HCT116 (cell line): ENCODE results near the gene SMC1B. TPM values are rescaled to one million over a fixed set of nuclear protein-coding genes. Genes with fewer than 3 reads are reported as not detected.

Experiments used
- ATAC-seq: fragments of 200-7000 bp; cut with Tn5 transposase; 2 replicates; pipeline ENCODE4 v1.9.1; 2020; ENCODE audit warnings: mild to moderate bottlenecking, moderate library complexity
- BruUV-seq: library from RNA; stranded (reverse); fragments of 400-500 nt; replicated peaks from 2 replicates; lab custom pipeline; 2021; lab: Mats Ljungman, UMichigan
- CTCF ChIA-PET: fragments of 300-600 bp; sonication (Branson Sonifier 250); formaldehyde crosslinking; loops from one replicate; lab custom pipeline; 2021; ENCODE audit warnings: antibody characterized with exemption; lab: Charles Lee
- POLR2A ChIA-PET: fragments of 300-600, 350-600 bp; sonication (Branson Sonifier 250); formaldehyde crosslinking; loops from one replicate; lab custom pipeline; 2021; ENCODE audit warnings: antibody characterized with exemption; lab: Charles Lee
- RAD21 ChIA-PET, 2 experiments: fragments of 300-600 bp; sonication (Branson Sonifier 250); formaldehyde crosslinking; loops; one replicate each; lab custom pipeline; 2023; ENCODE audit warnings: low total read pairs in 2 of 2; ENCODE audit not compliant: uncharacterized antibody in 2 of 2, unreplicated experiment in 2 of 2, low non-redundant PET in 1 of 2; lab: Charles Lee
- DNase-seq: peaks from one replicate; pipeline ENCODE4 v3.0.0-alpha.2; 2010; ENCODE audit warnings: low read depth, low spot score
- H2AFZ ChIP-seq: fragments of 200-600 bp; shearing (Covaris generic), sonication (generic); 2 replicates; pipeline ENCODE4 v1.6.1; 2017; ENCODE audit warnings: low read depth, mixed run types, mixed read lengths, antibody characterized with exemption, low read length; ENCODE audit not compliant: poor library complexity, severe bottlenecking
- H3K27ac ChIP-seq: 2 replicates; pipeline ENCODE4 v1.5.1; 2012; ENCODE audit warnings: low read depth, low read length
- H3K27me3 ChIP-seq: fragments of 200-600 bp; sonication (generic); 2 replicates; pipeline ENCODE4 v1.6.1; 2016; ENCODE audit warnings: mixed run types, low read length, mixed read lengths; ENCODE audit not compliant: insufficient read depth
- H3K36me3 ChIP-seq, 2 experiments: fragments of 200-500 bp in 1 of 2; fragments of 200-600 bp in 1 of 2; sonication (Bioruptor generic) in 1 of 2; sonication (generic) in 1 of 2; 2 replicates each; pipeline versions ENCODE4 v1.5.1 to v1.6.1; 2014 to 2016; ENCODE audit warnings: low read length in 2 of 2, inconsistent platforms in 1 of 2, mixed read lengths in 1 of 2, mixed run types in 1 of 2; ENCODE audit not compliant: insufficient read depth in 2 of 2, control insufficient read depth in 1 of 2
- H3K4me1 ChIP-seq, 2 experiments: fragments of 200-600 bp in 1 of 2; sonication (generic) in 1 of 2; 2 replicates each; pipeline versions ENCODE4 v1.5.1 to v1.6.1; 2012 to 2017; ENCODE audit warnings: low read length in 2 of 2, inconsistent platforms in 1 of 2, mild to moderate bottlenecking in 1 of 2, mixed read lengths in 1 of 2, mixed run types in 1 of 2, moderate library complexity in 1 of 2; ENCODE audit not compliant: insufficient read depth in 2 of 2, control insufficient read depth in 1 of 2
- H3K4me2 ChIP-seq: fragments of 200-600 bp; sonication (generic); 2 replicates; pipeline ENCODE4 v1.6.1; 2017; ENCODE audit warnings: mixed run types, low read length, mixed read lengths
- H3K4me3 ChIP-seq, 2 experiments: fragments of 200-600 bp in 1 of 2; sonication (generic) in 1 of 2; replicated peaks in 1 of 2; 2 replicates each; pipeline ENCODE4 v1.5.1; 2011 to 2016; ENCODE audit warnings: low read length in 2 of 2, control low read depth in 1 of 2, low read depth in 1 of 2, mild to moderate bottlenecking in 1 of 2, mixed read lengths in 1 of 2, mixed run types in 1 of 2
- H3K79me2 ChIP-seq: fragments of 200-600 bp; sonication (generic); 2 replicates; pipeline ENCODE4 v1.6.1; 2017; ENCODE audit warnings: mild to moderate bottlenecking, mixed run types, low read length, moderate library complexity, mixed read lengths; ENCODE audit not compliant: insufficient read depth
- H3K9ac ChIP-seq: fragments of 200-600 bp; sonication (generic); 2 replicates; pipeline ENCODE4 v1.6.1; 2016; ENCODE audit warnings: low read length, mixed read lengths
- H3K9me2 ChIP-seq: fragments of 200-600 bp; sonication (generic), shearing (Covaris generic); 2 replicates; pipeline ENCODE4 v1.6.1; 2017; ENCODE audit warnings: mixed run types, mild to moderate bottlenecking, moderate library complexity; ENCODE audit not compliant: insufficient read depth
- H3K9me3 ChIP-seq, 2 experiments: fragments of 200-500 bp in 1 of 2; fragments of 200-600 bp in 1 of 2; sonication (Bioruptor generic) in 1 of 2; sonication (generic) in 1 of 2; 2 replicates each; pipeline ENCODE4 v1.6.1; 2014 to 2017; ENCODE audit warnings: low read length in 2 of 2, mixed read lengths in 2 of 2, inconsistent platforms in 1 of 2, low read depth in 1 of 2, mild to moderate bottlenecking in 1 of 2, mixed run types in 1 of 2, moderate library complexity in 1 of 2; ENCODE audit not compliant: control insufficient read depth in 1 of 2, insufficient read depth in 1 of 2
- H4K20me1 ChIP-seq: fragments of 200-600 bp; sonication (generic), shearing (Covaris generic); 2 replicates; pipeline ENCODE4 v1.6.1; 2017; ENCODE audit warnings: mixed run types, mild to moderate bottlenecking, moderate library complexity; ENCODE audit not compliant: insufficient read depth
- CBX3 ChIP-seq: IDR thresholded peaks from 2 replicates; pipeline ENCODE4 v1.6.1; 2012; ENCODE audit warnings: low read depth
- CEBPB ChIP-seq: IDR thresholded peaks from 2 replicates; pipeline ENCODE4 v1.6.1; 2012; ENCODE audit warnings: low read depth
- EGR1 ChIP-seq: IDR thresholded peaks from 2 replicates; pipeline ENCODE4 v1.6.1; 2012; ENCODE audit warnings: low read depth
- EZH2phosphoT487 ChIP-seq: fragments of 200-600 bp; IDR thresholded peaks from 2 replicates; pipeline ENCODE4 v1.6.1; 2018; ENCODE audit warnings: antibody characterized with exemption, borderline replicate concordance
- JUND ChIP-seq: IDR thresholded peaks from 2 replicates; pipeline ENCODE4 v1.6.1; 2012
- POLR2A ChIP-seq: IDR thresholded peaks from 2 replicates; pipeline ENCODE4 v1.7.0; 2011; ENCODE audit warnings: borderline replicate concordance; ENCODE audit not compliant: insufficient read depth, insufficient read length; ENCODE audit errors: extremely low read depth
- POLR2AphosphoS5 ChIP-seq: IDR thresholded peaks from 2 replicates; pipeline ENCODE4 v1.6.1; 2011; ENCODE audit warnings: mild to moderate bottlenecking, low read depth, low read length, moderate library complexity
- RAD21 ChIP-seq: IDR thresholded peaks from 2 replicates; pipeline ENCODE4 v1.6.1; 2012; ENCODE audit warnings: low read depth, mild to moderate bottlenecking
- SIN3A ChIP-seq: IDR thresholded peaks from 2 replicates; pipeline ENCODE4 v1.6.1; 2012; ENCODE audit warnings: low read depth
- SP1 ChIP-seq: IDR thresholded peaks from 2 replicates; pipeline ENCODE4 v1.6.1; 2012; ENCODE audit warnings: low read depth
- SRF ChIP-seq: IDR thresholded peaks from 2 replicates; pipeline ENCODE4 v1.6.1; 2012; ENCODE audit warnings: low read depth
- TCF7L2 ChIP-seq: IDR thresholded peaks from 2 replicates; pipeline ENCODE4 v1.7.0; 2011; ENCODE audit warnings: borderline replicate concordance, inconsistent platforms; ENCODE audit not compliant: insufficient read depth, insufficient read length; ENCODE audit errors: extremely low read depth
- YY1 ChIP-seq: IDR thresholded peaks from 2 replicates; pipeline ENCODE4 v1.6.1; 2011; ENCODE audit warnings: low read length, low read depth, moderate library complexity, mild to moderate bottlenecking; ENCODE audit not compliant: insufficient replicate concordance; ENCODE audit errors: extremely low read depth
- ZFX ChIP-seq: fragments of 450-650 bp; IDR thresholded peaks from 2 replicates; pipeline ENCODE4 v1.6.1; 2017
- ZNF274 ChIP-seq: fragments of 200-500 bp; sonication (Bioruptor generic); IDR thresholded peaks from 2 replicates; pipeline ENCODE4 v1.6.1; 2014; ENCODE audit warnings: mild to moderate bottlenecking, low read depth, low read length, inconsistent platforms
- intact Hi-C: fragments of 100-400 bp; cut with micrococcal nuclease; formaldehyde crosslinking; loops from 2 replicates; pipeline ENCODE4 v1.10.0; 2022
- total RNA-seq: library from RNA; stranded (reverse); gene quantifications from one replicate; pipeline ENCODE4 v1.2.1, GENCODE V29; 2021; ENCODE audit not compliant: unreplicated experiment
- TF ChIP-seq, protein P1 (sequence below): IDR thresholded peaks from 2 replicates; pipeline ENCODE4 v1.6.1; 2012; ENCODE audit warnings: low read depth
- TF ChIP-seq, protein P2 (sequence below): IDR thresholded peaks from 2 replicates; pipeline ENCODE4 v1.6.1; 2012
- TF ChIP-seq, protein P3 (sequence below): IDR thresholded peaks from 2 replicates; pipeline ENCODE4 v1.6.1; 2012
- TF ChIP-seq, protein P4 (sequence below), 3 experiments: fragments of 200-600 bp in 1 of 3; sonication (generic) in 1 of 3; IDR thresholded peaks in 2 of 3; conservative IDR thresholded peaks in 1 of 3; 2 replicates each; pipeline ENCODE4 v1.5.1; 2012 to 2017; ENCODE audit warnings: low read depth in 2 of 3, low read length in 2 of 3, antibody characterized with exemption in 1 of 3, borderline replicate concordance in 1 of 3, control low read depth in 1 of 3, mild to moderate bottlenecking in 1 of 3, mixed read lengths in 1 of 3, mixed run types in 1 of 3, moderate library complexity in 1 of 3; ENCODE audit not compliant: insufficient read depth in 1 of 3

The SMC1B gene
- total RNA-seq, 1 experiment from 2014 or later = not detected

DNA sequence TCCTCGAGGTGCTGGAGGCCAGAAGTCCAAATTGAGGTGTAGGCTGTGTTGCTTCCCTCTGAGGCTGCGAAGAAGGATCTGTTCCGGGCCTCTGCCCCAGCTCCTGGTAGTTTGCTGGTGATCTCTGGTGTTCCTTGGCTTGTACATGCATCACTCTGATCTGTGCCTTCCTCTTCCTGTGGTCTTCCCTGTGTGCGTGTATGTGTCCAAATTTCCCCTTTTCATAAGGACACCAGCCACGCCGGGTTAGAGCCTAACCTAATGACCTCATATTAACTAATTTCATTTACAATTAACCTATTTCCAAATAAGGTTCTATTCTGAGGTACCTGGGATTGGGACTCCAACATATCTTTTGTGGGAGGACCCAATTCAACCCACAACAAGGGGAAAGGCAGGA, 21.6 kb upstream of the SMC1B start:
- RAD21 ChIA-PET = interaction anchor here in 1 of 2 experiments (0.6 to 0.7 kb wide), 2 partner anchors 165 to 167 kb away, joined by 3 to 8 read pairs; no protein-coding TSS in a partner anchor
- H3K36me3 ChIP-seq = 0 out of 4 replicates have a peak, but pooled peaks cover 0 to 2% of the 10 kb centered on the region in 2 experiments
- no peak for ATAC-seq
- POLR2A ChIA-PET = no interaction called here
- DNase-seq = no peak
- intact Hi-C loops = loop anchor here (1.0 to 5.0 kb wide), 2 partner anchors 166 to 333 kb away; no protein-coding TSS in a partner anchor
- H3K9me2 ChIP-seq = no peaks in the 10 kb centered on the region
- H3K27me3 ChIP-seq = no peaks in the 10 kb centered on the region
- CTCF ChIA-PET = interaction anchor here (2.3 kb wide), 1 partner anchor 164 kb away, joined by 6 read pairs; no protein-coding TSS in a partner anchor
- H2AFZ ChIP-seq = no peak overlapping the region
- H3K4me3 ChIP-seq = no peak overlapping the region
- H3K27ac ChIP-seq = no peak overlapping the region
- peaks cover 4 to 8% of the 10 kb centered on the region in 2 experiments; a peak in 2 of 4 replicates for H3K4me1 ChIP-seq
- BruUV-seq = no TSS peak
- no peaks in the 10 kb centered on the region for H3K9me3 ChIP-seq
- H3K79me2 ChIP-seq = no peaks in the 10 kb centered on the region
- no peak for TF ChIP-seq ZNF274
- no peak for TF ChIP-seq POLR2AphosphoS5
- TF ChIP-seq SP1 = no peak
- TF ChIP-seq RAD21 = no peak
- TF ChIP-seq EGR1 = no peak
- no peak for TF ChIP-seq EZH2phosphoT487
- TF ChIP-seq, protein P1, sequence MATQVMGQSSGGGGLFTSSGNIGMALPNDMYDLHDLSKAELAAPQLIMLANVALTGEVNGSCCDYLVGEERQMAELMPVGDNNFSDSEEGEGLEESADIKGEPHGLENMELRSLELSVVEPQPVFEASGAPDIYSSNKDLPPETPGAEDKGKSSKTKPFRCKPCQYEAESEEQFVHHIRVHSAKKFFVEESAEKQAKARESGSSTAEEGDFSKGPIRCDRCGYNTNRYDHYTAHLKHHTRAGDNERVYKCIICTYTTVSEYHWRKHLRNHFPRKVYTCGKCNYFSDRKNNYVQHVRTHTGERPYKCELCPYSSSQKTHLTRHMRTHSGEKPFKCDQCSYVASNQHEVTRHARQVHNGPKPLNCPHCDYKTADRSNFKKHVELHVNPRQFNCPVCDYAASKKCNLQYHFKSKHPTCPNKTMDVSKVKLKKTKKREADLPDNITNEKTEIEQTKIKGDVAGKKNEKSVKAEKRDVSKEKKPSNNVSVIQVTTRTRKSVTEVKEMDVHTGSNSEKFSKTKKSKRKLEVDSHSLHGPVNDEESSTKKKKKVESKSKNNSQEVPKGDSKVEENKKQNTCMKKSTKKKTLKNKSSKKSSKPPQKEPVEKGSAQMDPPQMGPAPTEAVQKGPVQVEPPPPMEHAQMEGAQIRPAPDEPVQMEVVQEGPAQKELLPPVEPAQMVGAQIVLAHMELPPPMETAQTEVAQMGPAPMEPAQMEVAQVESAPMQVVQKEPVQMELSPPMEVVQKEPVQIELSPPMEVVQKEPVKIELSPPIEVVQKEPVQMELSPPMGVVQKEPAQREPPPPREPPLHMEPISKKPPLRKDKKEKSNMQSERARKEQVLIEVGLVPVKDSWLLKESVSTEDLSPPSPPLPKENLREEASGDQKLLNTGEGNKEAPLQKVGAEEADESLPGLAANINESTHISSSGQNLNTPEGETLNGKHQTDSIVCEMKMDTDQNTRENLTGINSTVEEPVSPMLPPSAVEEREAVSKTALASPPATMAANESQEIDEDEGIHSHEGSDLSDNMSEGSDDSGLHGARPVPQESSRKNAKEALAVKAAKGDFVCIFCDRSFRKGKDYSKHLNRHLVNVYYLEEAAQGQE = no peak
- TF ChIP-seq, protein P2, sequence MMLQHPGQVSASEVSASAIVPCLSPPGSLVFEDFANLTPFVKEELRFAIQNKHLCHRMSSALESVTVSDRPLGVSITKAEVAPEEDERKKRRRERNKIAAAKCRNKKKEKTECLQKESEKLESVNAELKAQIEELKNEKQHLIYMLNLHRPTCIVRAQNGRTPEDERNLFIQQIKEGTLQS = no peak
- TF ChIP-seq TCF7L2 = no peak
- TF ChIP-seq CBX3 = no peak
- TF ChIP-seq, protein P3, sequence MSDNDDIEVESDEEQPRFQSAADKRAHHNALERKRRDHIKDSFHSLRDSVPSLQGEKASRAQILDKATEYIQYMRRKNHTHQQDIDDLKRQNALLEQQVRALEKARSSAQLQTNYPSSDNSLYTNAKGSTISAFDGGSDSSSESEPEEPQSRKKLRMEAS = no peak
- no peak for TF ChIP-seq SRF
- TF ChIP-seq JUND = no peak
- TF ChIP-seq, protein P4, sequence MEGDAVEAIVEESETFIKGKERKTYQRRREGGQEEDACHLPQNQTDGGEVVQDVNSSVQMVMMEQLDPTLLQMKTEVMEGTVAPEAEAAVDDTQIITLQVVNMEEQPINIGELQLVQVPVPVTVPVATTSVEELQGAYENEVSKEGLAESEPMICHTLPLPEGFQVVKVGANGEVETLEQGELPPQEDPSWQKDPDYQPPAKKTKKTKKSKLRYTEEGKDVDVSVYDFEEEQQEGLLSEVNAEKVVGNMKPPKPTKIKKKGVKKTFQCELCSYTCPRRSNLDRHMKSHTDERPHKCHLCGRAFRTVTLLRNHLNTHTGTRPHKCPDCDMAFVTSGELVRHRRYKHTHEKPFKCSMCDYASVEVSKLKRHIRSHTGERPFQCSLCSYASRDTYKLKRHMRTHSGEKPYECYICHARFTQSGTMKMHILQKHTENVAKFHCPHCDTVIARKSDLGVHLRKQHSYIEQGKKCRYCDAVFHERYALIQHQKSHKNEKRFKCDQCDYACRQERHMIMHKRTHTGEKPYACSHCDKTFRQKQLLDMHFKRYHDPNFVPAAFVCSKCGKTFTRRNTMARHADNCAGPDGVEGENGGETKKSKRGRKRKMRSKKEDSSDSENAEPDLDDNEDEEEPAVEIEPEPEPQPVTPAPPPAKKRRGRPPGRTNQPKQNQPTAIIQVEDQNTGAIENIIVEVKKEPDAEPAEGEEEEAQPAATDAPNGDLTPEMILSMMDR (IDR thresholded peaks at IDR 0.05 in 2 of 3, conservative IDR thresholded peaks at IDR 0.05 in 1 of 3; ENCODE audit: borderline replicate concordance in 1 of 3, insufficient read depth in 1 of 3, low read depth in 2 of 3, low read length in 2 of 3) = no peak
- TF ChIP-seq ZFX = no peak
- TF ChIP-seq CEBPB = no peak
- no peak for TF ChIP-seq YY1
- no peak for TF ChIP-seq SIN3A
- no peak for TF ChIP-seq POLR2A
- no peak overlapping the region; the same call in 1 of the 2 replicates for H3K4me2 ChIP-seq
- H3K9ac ChIP-seq = no peak overlapping the region
- no peaks in the 10 kb centered on the region for H4K20me1 ChIP-seq
